Measurements from ENCODE around the gene SOX1. TPM values are rescaled to one million over a fixed set of nuclear protein-coding genes. Genes with fewer than 3 reads are reported as not detected.
A peak's percentile ranks its signal among the peaks of the same experiment; 100 is the strongest.

Gene SOX1
- total RNA-seq, 1 donor from 2014 or later = 41.4 TPM

GRCh38 chr13:112062072-112062567 is 4.8 kb upstream of the SOX1 start:
- Mint-ChIP-seq H3K4me3 (peak overlapping the region; percentile 74), H3K4me1 (peaks cover 39% of the 10 kb centered on the region), H3K27ac (ENCODE audit: unreplicated experiment) (no peak overlapping the region), H3K36me3 (ENCODE audit: low read depth) (peaks cover 2% of the 10 kb centered on the region), H3K9me3 (no peaks in the 10 kb centered on the region), H3K27me3 (ENCODE audit: low read depth) (peaks cover 91% of the 10 kb centered on the region)
- TF ChIP-seq CTCF (conservative IDR thresholded peaks at IDR 0.05) = no peak
- DNase-seq (ENCODE audit: low read depth, low spot score) = no peak

- H3K4me1 Mint-ChIP-seq = peaks cover 39% of the 10 kb centered on the region
- peak; percentile 69 for DNase-seq (ENCODE audit: low read depth, low spot score)
- peaks cover 83% of the 10 kb centered on the region for H3K27me3 Mint-ChIP-seq (ENCODE audit: low read depth)
- peak; percentile 73 for TF ChIP-seq CTCF (conservative IDR thresholded peaks at IDR 0.05)
- no peaks in the 10 kb centered on the region for H3K9me3 Mint-ChIP-seq
- H3K36me3 Mint-ChIP-seq (ENCODE audit: low read depth) = peaks cover 2% of the 10 kb centered on the region
- H3K4me3 Mint-ChIP-seq = peak overlapping the region; percentile 83
- peak overlapping the region; percentile 88 for H3K27ac Mint-ChIP-seq (ENCODE audit: unreplicated experiment)
Measured at GRCh38 chr13:112062571-112063570, 4.1 kb upstream of the SOX1 start.

- no peak for TF ChIP-seq CTCF (conservative IDR thresholded peaks at IDR 0.05)
- H3K4me3 Mint-ChIP-seq = peak overlapping the region; percentile 83
Measured at GRCh38 chr13:112063807-112064206, 3.1 kb upstream of the SOX1 start.

GRCh38 chr13:112064222-112064621 is 2.7 kb upstream of the SOX1 start:
- Mint-ChIP-seq H3K27me3 (ENCODE audit: low read depth) (peaks cover 75% of the 10 kb centered on the region), H3K9me3 (no peaks in the 10 kb centered on the region), H3K36me3 (ENCODE audit: low read depth) (peaks cover 7% of the 10 kb centered on the region), H3K27ac (ENCODE audit: unreplicated experiment) (no peak overlapping the region), H3K4me1 (peaks cover 43% of the 10 kb centered on the region), H3K4me3 (peak overlapping the region; percentile 83)
- TF ChIP-seq CTCF (conservative IDR thresholded peaks at IDR 0.05) = no peak
- DNase-seq (ENCODE audit: low read depth, low spot score) = no peak

More at GRCh38 chr13:112063807-112064206, 3.1 kb upstream of the SOX1 start:
- H3K4me1 Mint-ChIP-seq = peaks cover 40% of the 10 kb centered on the region
- peaks cover 75% of the 10 kb centered on the region for H3K27me3 Mint-ChIP-seq (ENCODE audit: low read depth)
- peaks cover 3% of the 10 kb centered on the region for H3K36me3 Mint-ChIP-seq (ENCODE audit: low read depth)
- no peak for DNase-seq (ENCODE audit: low read depth, low spot score)
- no peak overlapping the region for H3K27ac Mint-ChIP-seq (ENCODE audit: unreplicated experiment)
- no peaks in the 10 kb centered on the region for H3K9me3 Mint-ChIP-seq

GRCh38 chr13:112065521-112065866 is 1.5 kb upstream of the SOX1 start:
- Mint-ChIP-seq H3K27me3 (ENCODE audit: low read depth) (peaks cover 73% of the 10 kb centered on the region), H3K4me3 (peak overlapping the region; percentile 86), H3K36me3 (ENCODE audit: low read depth) (peaks cover 11% of the 10 kb centered on the region), H3K27ac (ENCODE audit: unreplicated experiment) (no peak overlapping the region), H3K4me1 (peaks cover 50% of the 10 kb centered on the region), H3K9me3 (no peaks in the 10 kb centered on the region)
- DNase-seq (ENCODE audit: low read depth, low spot score) = no peak
- no peak for TF ChIP-seq CTCF (conservative IDR thresholded peaks at IDR 0.05)

Data from neural crest cell (in vitro differentiated cells).